ENCODE measurements around the gene ZNF469.

DNA sequence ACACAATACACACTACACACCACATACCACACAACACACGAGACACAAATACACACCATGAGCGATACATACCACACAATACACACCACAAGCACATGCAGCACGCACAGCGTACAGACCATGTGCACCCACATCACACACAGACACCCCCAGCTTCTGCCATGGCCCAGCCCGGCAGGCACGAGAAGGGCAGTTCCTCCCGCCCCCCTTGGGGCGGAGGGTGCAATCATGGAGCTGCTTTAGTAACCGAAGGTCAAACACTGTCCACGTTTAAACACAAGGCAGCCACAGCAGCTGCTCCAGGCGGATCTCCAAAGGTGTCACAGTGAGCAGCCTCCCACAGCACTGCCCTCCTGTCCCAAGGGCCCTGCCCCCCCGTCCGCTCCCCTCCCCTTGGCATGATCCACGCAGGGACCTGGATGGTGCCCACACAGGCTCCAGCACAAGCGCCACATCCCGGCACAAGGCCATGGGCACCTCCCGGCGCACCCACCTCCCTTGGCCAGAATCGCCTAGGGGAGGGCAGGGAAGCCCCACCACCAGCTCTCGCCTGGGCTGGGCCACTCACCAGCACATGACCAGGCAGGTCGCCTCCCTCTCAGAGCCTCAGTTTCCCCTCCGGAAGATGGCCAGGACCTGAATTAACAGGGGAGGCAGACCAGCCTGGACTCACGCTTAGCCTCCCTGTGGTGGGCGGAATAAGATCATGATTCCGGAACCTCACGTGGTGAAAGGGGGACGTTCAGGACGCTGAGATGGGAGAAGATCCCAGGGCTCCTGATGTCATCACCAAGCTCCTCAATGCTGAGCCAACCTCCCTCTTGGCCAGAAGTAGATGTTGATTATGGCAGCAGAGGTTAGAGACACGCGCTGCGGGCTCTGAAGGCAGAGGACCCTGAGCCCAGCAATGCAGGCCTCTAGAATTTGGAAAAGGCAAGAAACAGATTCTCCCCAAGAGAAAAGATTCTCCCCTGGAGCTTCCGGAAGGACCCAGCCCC lies 32.6 kb upstream of the ZNF469 start:
- no peak for TF ChIP-seq CTCF (IDR thresholded peaks at IDR 0.05)
- no peak for TF ChIP-seq POLR2A (IDR thresholded peaks at IDR 0.05)
